Karpas-422 (cell line): ENCODE results near the gene LPIN1. TPM values are rescaled to one million over a fixed set of nuclear protein-coding genes. Genes with fewer than 3 reads are reported as not detected.
A peak's percentile ranks its signal among the peaks of the same experiment; 100 is the strongest.
"Not testable (repeated sequence)": the region's sequence is repeated elsewhere in the genome, so short reads cannot be mapped to it uniquely, and the experiment has no call there.

Experiments
- DNase-seq: peaks from one replicate; pipeline ENCODE4 v3.0.0-alpha.2; 2015
- H2AFZ ChIP-seq: fragments of 200-600 bp; sonication (generic); 2 replicates; pipeline ENCODE4 v1.6.1; 2014; ENCODE audit warnings: antibody characterized with exemption, low read length, mixed read lengths
- H3K27ac ChIP-seq: fragments of 200-600 bp; sonication (generic); 2 replicates; pipeline ENCODE4 v1.5.1; 2014; ENCODE audit warnings: mild to moderate bottlenecking, low read length, moderate library complexity
- H3K27me3 ChIP-seq: fragments of 200-600 bp; sonication (generic); 2 replicates; pipeline ENCODE4 v1.6.1; 2014; ENCODE audit warnings: low read length, mixed read lengths
- H3K36me3 ChIP-seq: fragments of 200-600 bp; sonication (generic); 2 replicates; pipeline ENCODE4 v1.6.1; 2014; ENCODE audit warnings: low read length, mixed read lengths; ENCODE audit not compliant: insufficient read depth
- H3K4me1 ChIP-seq: fragments of 200-600 bp; sonication (generic); 2 replicates; pipeline ENCODE4 v1.6.1; 2014; ENCODE audit warnings: mild to moderate bottlenecking, low read length, mixed read lengths
- H3K4me2 ChIP-seq: fragments of 200-600 bp; sonication (generic); 2 replicates; pipeline ENCODE4 v1.6.1; 2014; ENCODE audit warnings: low read length, low read depth, mild to moderate bottlenecking; ENCODE audit not compliant: poor library complexity, severe bottlenecking
- H3K4me3 ChIP-seq: fragments of 200-600 bp; sonication (generic); 2 replicates; pipeline ENCODE4 v1.5.1; 2014; ENCODE audit warnings: mild to moderate bottlenecking, antibody characterized with exemption, low read length, mixed read lengths
- H3K79me2 ChIP-seq: fragments of 200-600 bp; sonication (generic); 2 replicates; pipeline ENCODE4 v1.6.1; 2014; ENCODE audit warnings: mild to moderate bottlenecking, low read length, mixed read lengths
- H3K9ac ChIP-seq: fragments of 200-600 bp; sonication (generic); 2 replicates; pipeline ENCODE4 v1.6.0; 2014; ENCODE audit warnings: low read length
- H3K9me2 ChIP-seq: fragments of 200-600 bp; sonication (generic), shearing (Covaris generic); replicated peaks from 2 replicates; pipeline ENCODE4 v1.6.0; 2014; ENCODE audit warnings: mild to moderate bottlenecking, low read length, moderate library complexity; ENCODE audit not compliant: insufficient read depth
- H3K9me3 ChIP-seq: fragments of 300-700, 200-600 bp; sonication (generic); 2 replicates; pipeline ENCODE4 v1.6.1; 2014; ENCODE audit warnings: low read length, mixed read lengths
- H4K20me1 ChIP-seq: fragments of 200-600 bp; sonication (generic); 2 replicates; pipeline ENCODE4 v1.6.1; 2014; ENCODE audit warnings: mild to moderate bottlenecking, antibody characterized with exemption, low read length, low read depth; ENCODE audit not compliant: insufficient read depth
- total RNA-seq: library from RNA; depleted of rRNA; stranded (reverse); fragments of >200 nt; shearing (Covaris generic); gene quantifications from 2 replicates; pipeline ENCODE4 v1.2.3, GENCODE V29; 2014; ENCODE audit warnings: low replicate concordance

The LPIN1 gene
- total RNA-seq, 1 experiment from 2014 or later = 4.9 TPM

- DNase-seq = no peak
- Histone ChIP-seq H3K9me2 (no peaks in the 10 kb centered on the region), H4K20me1 (no peaks in the 10 kb centered on the region), H3K79me2 (0 out of 2 replicates have a peak, but pooled peaks cover 3% of the 10 kb centered on the region), H3K27me3 (no peaks in the 10 kb centered on the region), H3K27ac (peak overlapping the region; percentile 95), H3K4me2 (no peak overlapping the region), H3K36me3 (peaks cover 7% of the 10 kb centered on the region), H3K4me1 (peaks cover 82% of the 10 kb centered on the region), H3K9ac (0 out of 2 replicates have a peak overlapping the region, but pooled peaks have one; percentile 32), H3K9me3 (no peaks in the 10 kb centered on the region), H2AFZ (no peak overlapping the region), H3K4me3 (no peak overlapping the region)
These were observed 112.5 kb downstream of the LPIN1 start for GRCh38 chr2:11858883-11859282.

GRCh38 chr2:11859975-11860374, 113.5 kb downstream of the LPIN1 start:
- H3K79me2 ChIP-seq, H3K9me3 ChIP-seq, H3K36me3 ChIP-seq, H4K20me1 ChIP-seq, H3K4me3 ChIP-seq, H3K27me3 ChIP-seq, H2AFZ ChIP-seq, DNase-seq, H3K9me2 ChIP-seq: not testable (repeated sequence)
- Histone ChIP-seq H3K27ac (peak overlapping the region; percentile 95), H3K4me1 (peaks cover 89% of the 10 kb centered on the region), H3K4me2 (peak overlapping the region; percentile 56), H3K9ac (peak overlapping the region; percentile 59)

- Histone ChIP-seq H3K9me3 (no peaks in the 10 kb centered on the region), H4K20me1 (no peaks in the 10 kb centered on the region), H3K27ac (peak overlapping the region; percentile 95), H3K9me2 (no peaks in the 10 kb centered on the region), H3K4me1 (peaks cover 79% of the 10 kb centered on the region), H2AFZ (no peak overlapping the region), H3K79me2 (peaks cover 2% of the 10 kb centered on the region; the same call in 1 of the 2 replicates), H3K9ac (peak overlapping the region; percentile 67), H3K36me3 (peaks cover 7% of the 10 kb centered on the region), H3K27me3 (no peaks in the 10 kb centered on the region), H3K4me2 (peak overlapping the region; percentile 56), H3K4me3 (0 out of 2 replicates have a peak overlapping the region, but pooled peaks have one; percentile 3)
- peak; percentile 70 for DNase-seq
These were observed 114.6 kb downstream of the LPIN1 start for GRCh38 chr2:11861044-11861443.

GRCh38 chr2:11862049-11862448, 115.6 kb downstream of the LPIN1 start:
- Histone ChIP-seq H3K36me3 (peaks cover 12% of the 10 kb centered on the region), H3K27me3 (no peaks in the 10 kb centered on the region), H3K9ac (peak overlapping the region; percentile 67), H3K27ac (peak overlapping the region; percentile 95), H3K9me2 (no peaks in the 10 kb centered on the region), H3K4me3 (no peak overlapping the region), H2AFZ (no peak overlapping the region), H3K4me1 (peaks cover 69% of the 10 kb centered on the region), H3K79me2 (no peaks in the 10 kb centered on the region; the same call in 1 of the 2 replicates), H4K20me1 (no peaks in the 10 kb centered on the region), H3K9me3 (no peaks in the 10 kb centered on the region), H3K4me2 (peak overlapping the region; percentile 56)
- DNase-seq = peak; percentile 51

- peak overlapping the region; percentile 56 for H3K4me2 ChIP-seq
These were observed 116.7 kb downstream of the LPIN1 start for GRCh38 chr2:11863103-11863502.

GRCh38 chr2:11863513-11864328, 117.3 kb downstream of the LPIN1 start:
- peak; percentile 92 for DNase-seq
- peak overlapping the region; percentile 67 for H3K9ac ChIP-seq
- no peaks in the 10 kb centered on the region for H3K27me3 ChIP-seq
- H3K4me1 ChIP-seq = peaks cover 62% of the 10 kb centered on the region
- no peaks in the 10 kb centered on the region; the same call in 1 of the 2 replicates for H3K79me2 ChIP-seq
- H3K4me2 ChIP-seq = peak overlapping the region; percentile 56
- H4K20me1 ChIP-seq = no peaks in the 10 kb centered on the region
- H2AFZ ChIP-seq = no peak overlapping the region; the same call in 1 of the 2 replicates
- H3K27ac ChIP-seq = peak overlapping the region; percentile 95
- no peaks in the 10 kb centered on the region; the same call in 1 of the 2 replicates for H3K9me3 ChIP-seq
- peak overlapping the region; percentile 43 for H3K4me3 ChIP-seq
- peaks cover 24% of the 10 kb centered on the region for H3K36me3 ChIP-seq
- no peaks in the 10 kb centered on the region for H3K9me2 ChIP-seq

More at GRCh38 chr2:11863103-11863502, 116.7 kb downstream of the LPIN1 start:
- Histone ChIP-seq H2AFZ (no peak overlapping the region; the same call in 1 of the 2 replicates), H3K27ac (peak overlapping the region; percentile 95), H3K27me3 (no peaks in the 10 kb centered on the region), H3K79me2 (no peaks in the 10 kb centered on the region; the same call in 1 of the 2 replicates), H3K9me2 (no peaks in the 10 kb centered on the region), H3K4me3 (peak overlapping the region; percentile 43), H3K36me3 (peaks cover 22% of the 10 kb centered on the region), H4K20me1 (no peaks in the 10 kb centered on the region), H3K9ac (peak overlapping the region; percentile 67), H3K4me1 (peaks cover 66% of the 10 kb centered on the region), H3K9me3 (no peaks in the 10 kb centered on the region; the same call in 1 of the 2 replicates)
- peak; percentile 81 for DNase-seq

- H3K36me3 ChIP-seq = peaks cover 22% of the 10 kb centered on the region
- no peaks in the 10 kb centered on the region for H3K27me3 ChIP-seq
- DNase-seq = no peak
- no peaks in the 10 kb centered on the region for H4K20me1 ChIP-seq
- no peaks in the 10 kb centered on the region; the same call in 1 of the 2 replicates for H3K79me2 ChIP-seq
- no peak overlapping the region for H3K4me3 ChIP-seq
- H2AFZ ChIP-seq = no peak overlapping the region
- no peaks in the 10 kb centered on the region for H3K9me2 ChIP-seq
- 0 out of 2 replicates have a peak overlapping the region, but pooled peaks have one; percentile 67 for H3K9ac ChIP-seq
- no peak overlapping the region for H3K4me2 ChIP-seq
- H3K4me1 ChIP-seq = peaks cover 52% of the 10 kb centered on the region
- H3K27ac ChIP-seq = peak overlapping the region; percentile 95
- no peaks in the 10 kb centered on the region; the same call in 1 of the 2 replicates for H3K9me3 ChIP-seq
These were observed 118.3 kb downstream of the LPIN1 start for GRCh38 chr2:11864724-11865123.

- no peaks in the 10 kb centered on the region for H3K27me3 ChIP-seq
- no peak overlapping the region for H3K27ac ChIP-seq
- no peak overlapping the region for H3K4me2 ChIP-seq
- no peak overlapping the region for H3K4me3 ChIP-seq
- H3K79me2 ChIP-seq = no peaks in the 10 kb centered on the region; the same call in 1 of the 2 replicates
- no peak overlapping the region for H3K9ac ChIP-seq
- no peak overlapping the region for H2AFZ ChIP-seq
- peaks cover 22% of the 10 kb centered on the region for H3K36me3 ChIP-seq
- DNase-seq = no peak
- peaks cover 46% of the 10 kb centered on the region for H3K4me1 ChIP-seq
- H3K9me3 ChIP-seq = no peaks in the 10 kb centered on the region; the same call in 1 of the 2 replicates
- no peaks in the 10 kb centered on the region for H4K20me1 ChIP-seq
- H3K9me2 ChIP-seq = no peaks in the 10 kb centered on the region
These were observed 118.9 kb downstream of the LPIN1 start for GRCh38 chr2:11865378-11865777.
